ENCODE results near the gene E2F4.

GRCh38 chr16:67238278-67238575 is 46.3 kb downstream of the E2F4 start:
- TF ChIP-seq, protein P1, sequence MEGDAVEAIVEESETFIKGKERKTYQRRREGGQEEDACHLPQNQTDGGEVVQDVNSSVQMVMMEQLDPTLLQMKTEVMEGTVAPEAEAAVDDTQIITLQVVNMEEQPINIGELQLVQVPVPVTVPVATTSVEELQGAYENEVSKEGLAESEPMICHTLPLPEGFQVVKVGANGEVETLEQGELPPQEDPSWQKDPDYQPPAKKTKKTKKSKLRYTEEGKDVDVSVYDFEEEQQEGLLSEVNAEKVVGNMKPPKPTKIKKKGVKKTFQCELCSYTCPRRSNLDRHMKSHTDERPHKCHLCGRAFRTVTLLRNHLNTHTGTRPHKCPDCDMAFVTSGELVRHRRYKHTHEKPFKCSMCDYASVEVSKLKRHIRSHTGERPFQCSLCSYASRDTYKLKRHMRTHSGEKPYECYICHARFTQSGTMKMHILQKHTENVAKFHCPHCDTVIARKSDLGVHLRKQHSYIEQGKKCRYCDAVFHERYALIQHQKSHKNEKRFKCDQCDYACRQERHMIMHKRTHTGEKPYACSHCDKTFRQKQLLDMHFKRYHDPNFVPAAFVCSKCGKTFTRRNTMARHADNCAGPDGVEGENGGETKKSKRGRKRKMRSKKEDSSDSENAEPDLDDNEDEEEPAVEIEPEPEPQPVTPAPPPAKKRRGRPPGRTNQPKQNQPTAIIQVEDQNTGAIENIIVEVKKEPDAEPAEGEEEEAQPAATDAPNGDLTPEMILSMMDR (IDR thresholded peaks at IDR 0.05 in 2 of 3, conservative IDR thresholded peaks at IDR 0.05 in 1 of 3; ENCODE audit: borderline replicate concordance in 1 of 3, insufficient read depth in 1 of 3, low read depth in 2 of 3, low read length in 2 of 3), result no peak
- TF ChIP-seq ZBTB33 (IDR thresholded peaks at IDR 0.05; ENCODE audit: extremely low read depth, insufficient replicate concordance, low read length), result no peak
- TF ChIP-seq ZNF274 (IDR thresholded peaks at IDR 0.05; ENCODE audit: low read depth, low read length), result no peak
- no peak for TF ChIP-seq SIN3A (IDR thresholded peaks at IDR 0.05; ENCODE audit: low read depth)
- no peak for TF ChIP-seq EZH2 (IDR thresholded peaks at IDR 0.05)
- no peak for TF ChIP-seq POLR2A (IDR thresholded peaks at IDR 0.05; ENCODE audit: borderline replicate concordance, extremely low read depth, insufficient read depth, insufficient read length)
- TF ChIP-seq POLR2AphosphoS5 (IDR thresholded peaks at IDR 0.05; ENCODE audit: low read depth, low read length), result no peak
- TF ChIP-seq MAX (IDR thresholded peaks at IDR 0.05), result no peak
- no peak for TF ChIP-seq ELF1 (IDR thresholded peaks at IDR 0.05; ENCODE audit: borderline replicate concordance, low read depth)
- no peak for TF ChIP-seq CEBPB (IDR thresholded peaks at IDR 0.05; ENCODE audit: low read depth)
- TF ChIP-seq RAD21 (IDR thresholded peaks at IDR 0.05; ENCODE audit: low read depth), result no peak
- TF ChIP-seq EZH2phosphoT487 (IDR thresholded peaks at IDR 0.05; ENCODE audit: borderline replicate concordance), result no peak

Data from HCT116 (cell line).